Heart left ventricle (tissue), 16 donors: ENCODE measurements around the gene DCLK1. TPM values are rescaled to one million over a fixed set of nuclear protein-coding genes. Genes with fewer than 3 reads are reported as not detected.

Experiments
- ATAC-seq, 4 donors: fragments of 200-7000 bp; cut with Tn5 transposase; one replicate each; pipeline ENCODE4 v1.9.1; 2020 to 2022; ENCODE audit warnings: moderate library complexity in 4 of 4, mild to moderate bottlenecking in 3 of 4, moderate number of reproducible peaks in 1 of 4
- DNase-seq, 5 donors: peaks; one replicate each; pipeline ENCODE4 v3.0.0-alpha.2; 2020
- H3K27ac ChIP-seq, 12 donors: fragments of 200-600 bp; sonication (generic) in 4 of 12; one replicate each; pipeline versions ENCODE4 v1.5.0 to v1.8.0; 2016 to 2022; ENCODE audit warnings: mild to moderate bottlenecking in 2 of 12
- H3K27me3 ChIP-seq, 9 donors: fragments of 200-600 bp; sonication (generic) in 2 of 9; one replicate each; pipeline versions ENCODE4 v1.5.1 to v1.8.0; 2016 to 2022; ENCODE audit warnings: mild to moderate bottlenecking in 3 of 9
- H3K36me3 ChIP-seq, 9 donors: fragments of 200-600 bp; sonication (generic) in 2 of 9; one replicate each; pipeline versions ENCODE4 v1.5.0 to v1.8.0; 2018 to 2022; ENCODE audit warnings: mild to moderate bottlenecking in 2 of 9
- H3K4me1 ChIP-seq, 12 donors: fragments of 200-600 bp; sonication (generic) in 4 of 12; one replicate each; pipeline versions ENCODE4 v1.5.0 to v1.8.0; 2016 to 2022; ENCODE audit warnings: mild to moderate bottlenecking in 3 of 12
- H3K4me3 ChIP-seq, 12 donors: fragments of 200-600 bp; sonication (generic) in 4 of 12; one replicate each; pipeline versions ENCODE4 v1.5.0 to v1.8.0; 2017 to 2022; ENCODE audit warnings: mild to moderate bottlenecking in 9 of 12, moderate library complexity in 4 of 12
- H3K9me3 ChIP-seq, 12 donors: fragments of 200-600 bp; sonication (generic) in 4 of 12; one replicate each; pipeline versions ENCODE4 v1.5.0 to v1.8.0; 2016 to 2022; ENCODE audit warnings: mild to moderate bottlenecking in 1 of 12
- CTCF ChIP-seq, 12 donors: fragments of 200-600 bp; sonication (generic) in 4 of 12; IDR thresholded peaks; one replicate each; pipeline versions ENCODE4 v1.5.0 to v1.8.0; 2018 to 2022; ENCODE audit warnings: antibody characterized with exemption in 12 of 12, mild to moderate bottlenecking in 5 of 12
- POLR2A ChIP-seq, 2 donors: fragments of 450-650 bp; IDR thresholded peaks; one replicate each; pipeline ENCODE4 v1.6.1; 2017; ENCODE audit warnings: antibody characterized with exemption in 2 of 2, mild to moderate bottlenecking in 2 of 2, moderate library complexity in 2 of 2
- WGBS, 4 donors: extraction: QIAGEN DNeasy Blood & Tissue Kit in 2 of 4; methylation state at CpG; one replicate each; pipeline versions ENCODE4 v1.1.5 to v1.1.7; 2013 to 2018; 5-methylcytosine and 5-hydroxymethylcytosine counted together
- intact Hi-C, 10 donors: fragments of 100-400 bp; cut with DNase I; formaldehyde crosslinking; loops; one replicate each; pipeline versions ENCODE4 v1.11.1 to v1.14.2; 2022
- polyA plus RNA-seq, 2 donors: library from polyadenylated mRNA; stranded (reverse); fragments of 200-250 nt; gene quantifications; one replicate each; pipeline ENCODE4 v1.2.3, GENCODE V29; 2013
- total RNA-seq, 9 donors: library from RNA; depleted of rRNA in 2 of 9; stranded (reverse); fragments of >200 nt in 2 of 9; fragmentation: NEBNext Ultra II Directional in 3 of 9; extraction: Animal tissue kit (Norgen Biotek cat#: 25700) in 3 of 9; gene quantifications; one replicate each; pipeline versions ENCODE4 v1.1.0 to v1.2.4, GENCODE V29; 2016 to 2023
- donor health status: ischemic (EF 13 %, LVEDD 7.1; RV severe dilation, severe dysfunction).
- donor health status: healthy with polysubstance abuse.
- donor health status: DM: no; HTN: yes; CAD: no.
- donor health status: DM: no; HTN: no; CAD: no.
- donor health status: ischemic (EF 25% LVEDD 6.9; RV normal size, moderate dysfunction).
- donor health status: ischemic (EF 25% LVEDD 5.7; RV mildly dilated, moderate dysfunction).
- donor health status: healthy.
- donor health status: DM: yes; HTN: yes; CAD: no.
- donor health status: ischemic (EF 35%, LVEDD 5.7; RV mildly dilated, moderate dysfunction).
- donor health status: nonischemic (EF 11% LVEDD 7.7; RV severe dilation, severe dysfunction).
- donor health status: DM: yes; HTN: yes; CAD: no.
- donor health status: PGD.
- donor health status: ischemic (EF 29% LVEDD 5.4; RV normal size, mild dysfunction).
- donor health status: nonischemic (EF 23%, LVEDD 6.1; RV moderate dilation, normal function).

DCLK1 gene
- total and polyA plus RNA-seq, 11 donors: 3.4 to 15.9 (median 11.2) TPM

DNA sequence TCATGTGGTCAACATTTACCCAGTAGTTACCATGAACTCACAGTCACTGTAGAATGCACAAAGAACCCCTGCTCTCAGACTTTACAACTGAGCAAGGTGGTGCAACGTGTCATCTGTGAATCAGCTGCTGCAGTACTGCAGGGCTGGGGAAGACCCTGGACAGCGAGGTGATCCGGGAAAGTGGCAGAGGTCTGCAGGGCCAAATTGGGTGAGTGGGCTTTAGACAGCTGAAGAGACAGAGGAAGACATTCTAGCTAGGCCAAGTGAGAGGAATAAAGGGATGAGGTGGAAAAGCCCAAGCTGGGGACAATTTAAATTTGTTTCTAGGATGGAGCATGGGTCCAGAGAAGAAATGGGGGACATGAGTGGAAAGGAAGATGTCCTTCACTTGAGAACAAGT is 270.5 kb downstream of the DCLK1 start:
- TF ChIP-seq CTCF (IDR thresholded peaks at IDR 0.05) (no peak), POLR2A (IDR thresholded peaks at IDR 0.05) (no peak)
- H3K27me3 ChIP-seq: no peaks in the 10 kb centered on the region
- no peaks in the 10 kb centered on the region for H3K9me3 ChIP-seq
- 87 to 95% (median 90%) methylated on average over 3 of the region's 3 CpGs for WGBS, 4 donors
- intact Hi-C loops: no loop called here
- no peak for DNase-seq
- peaks cover 0 to 30% (median 5%) of the 10 kb centered on the region in 12 donors for H3K4me1 ChIP-seq
- H3K36me3 ChIP-seq: no peaks in the 10 kb centered on the region
- no peak for ATAC-seq
- H3K27ac ChIP-seq: no peak overlapping the region
- H3K4me3 ChIP-seq: no peak overlapping the region

- H3K9me3 ChIP-seq: no peaks in the 10 kb centered on the region
- H3K36me3 ChIP-seq: no peaks in the 10 kb centered on the region
- no peak overlapping the region for H3K4me3 ChIP-seq
- DNase-seq (no peak), ATAC-seq (no peak)
- H3K4me1 ChIP-seq: peaks cover 0 to 25% (median 5%) of the 10 kb centered on the region in 12 donors
- intact Hi-C loops: no loop called here
- WGBS, 4 donors: 69 to 80% (median 75%) methylated on average over 4 of the region's 4 CpGs
- no peaks in the 10 kb centered on the region for H3K27me3 ChIP-seq
- peak overlapping the region in 1 of 12 donors; percentile 77 for H3K27ac ChIP-seq
- TF ChIP-seq POLR2A (IDR thresholded peaks at IDR 0.05): no peak
- TF ChIP-seq CTCF (IDR thresholded peaks at IDR 0.05): no peak
Measured at GRCh38 chr13:35859981-35860380, 271.2 kb downstream of the DCLK1 start.

DNA sequence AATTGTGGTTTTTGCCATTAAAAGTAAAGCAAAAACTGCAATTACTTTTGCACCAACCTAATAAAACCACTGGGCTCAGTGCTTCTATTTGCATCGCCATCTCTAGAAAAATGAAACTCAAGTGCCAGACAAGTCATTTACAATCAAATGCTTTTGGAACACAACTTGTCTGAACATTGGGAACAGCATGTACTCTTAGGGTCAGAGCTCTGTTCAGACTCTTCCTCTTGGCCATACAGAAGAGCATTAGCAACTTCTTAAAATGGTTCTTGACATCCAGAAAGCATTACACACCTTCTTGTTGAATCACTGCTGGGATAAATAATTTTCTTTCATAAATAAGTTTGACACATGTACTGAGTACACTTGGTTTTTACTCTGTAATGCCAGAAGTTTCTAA is 272.5 kb downstream of the DCLK1 start:
- H3K4me1 ChIP-seq: peaks cover 0 to 25% (median 5%) of the 10 kb centered on the region in 12 donors
- TF ChIP-seq CTCF (IDR thresholded peaks at IDR 0.05) (no peak), POLR2A (IDR thresholded peaks at IDR 0.05) (no peak)
- H3K27ac ChIP-seq: peak overlapping the region in 4 of 12 donors; percentile 1 to 77 (median 22)
- DNase-seq (no peak), ATAC-seq (peak in 3 of 4 donors; percentile 29 to 84 (median 70))
- H3K9me3 ChIP-seq: no peaks in the 10 kb centered on the region
- no peaks in the 10 kb centered on the region for H3K36me3 ChIP-seq
- H3K4me3 ChIP-seq: no peak overlapping the region
- WGBS, 4 donors: 65 to 86% (median 72%) methylated on average over 1 of the region's 1 CpG
- intact Hi-C loops: no loop called here
- H3K27me3 ChIP-seq: no peaks in the 10 kb centered on the region

DNA sequence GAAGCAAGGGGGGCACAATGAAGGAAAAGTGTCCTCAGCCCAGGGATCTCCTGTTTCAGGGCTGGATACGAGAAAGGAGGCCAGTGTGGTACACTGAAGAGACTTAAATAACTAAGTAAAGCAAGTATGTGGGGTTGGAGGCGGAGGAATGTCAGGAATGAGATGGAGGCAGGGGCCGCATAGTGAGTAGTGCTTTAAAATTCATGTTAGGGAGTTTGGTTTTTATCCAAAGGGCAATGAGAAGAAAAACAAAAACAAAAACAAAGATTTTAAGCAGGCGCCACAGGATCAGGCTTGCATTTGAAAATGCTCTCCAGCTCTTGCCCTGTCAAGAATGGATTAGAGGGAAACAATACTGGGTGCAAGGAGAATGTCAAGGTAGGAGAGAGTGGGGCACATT is 273.4 kb downstream of the DCLK1 start:
- intact Hi-C loops: no loop called here
- 64 to 73% (median 68%) methylated on average over 4 of the region's 4 CpGs for WGBS, 4 donors
- Histone ChIP-seq H3K9me3 (no peaks in the 10 kb centered on the region), H3K27me3 (no peaks in the 10 kb centered on the region), H3K4me1 (peaks cover 0 to 25% (median 5%) of the 10 kb centered on the region in 12 donors), H3K27ac (peak overlapping the region in 1 of 12 donors; percentile 77), H3K4me3 (no peak overlapping the region), H3K36me3 (no peaks in the 10 kb centered on the region)
- no peak for TF ChIP-seq CTCF (IDR thresholded peaks at IDR 0.05)
- TF ChIP-seq POLR2A (IDR thresholded peaks at IDR 0.05): no peak
- ATAC-seq: no peak
- no peak for DNase-seq
